Lower lobe of right lung (tissue), 2 donors: ENCODE data around the gene UCHL1. TPM values are rescaled to one million over a fixed set of nuclear protein-coding genes. Genes with fewer than 3 reads are reported as not detected.

Experiments used
- ATAC-seq, 2 donors: fragments of 200-7000 bp; cut with Tn5 transposase; one replicate each; pipeline ENCODE4 v1.9.1; 2020 to 2022; ENCODE audit warnings: mild to moderate bottlenecking in 2 of 2, moderate library complexity in 2 of 2
- DNase-seq: peaks from one replicate; pipeline ENCODE4 v3.0.0-alpha.2; 2020
- H3K27ac ChIP-seq: fragments of 200-600 bp; one replicate; pipeline ENCODE4 v1.8.0; 2022
- H3K27me3 ChIP-seq: fragments of 200-600 bp; one replicate; pipeline ENCODE4 v1.8.0; 2022; ENCODE audit warnings: low read depth
- H3K36me3 ChIP-seq: fragments of 200-600 bp; one replicate; pipeline ENCODE4 v1.8.0; 2022; ENCODE audit warnings: mild to moderate bottlenecking
- H3K4me1 ChIP-seq: fragments of 200-600 bp; one replicate; pipeline ENCODE4 v1.8.0; 2022
- H3K4me3 ChIP-seq: fragments of 200-600 bp; one replicate; pipeline ENCODE4 v1.8.0; 2022; ENCODE audit warnings: mild to moderate bottlenecking
- H3K9me3 ChIP-seq: fragments of 200-600 bp; one replicate; pipeline ENCODE4 v1.8.0; 2022
- intact Hi-C: fragments of 100-400 bp; cut with DNase I; formaldehyde crosslinking; loops from one replicate; pipeline ENCODE4 v1.11.0; 2022
- total RNA-seq: library from RNA; stranded (reverse); fragmentation: NEBNext Ultra II Directional; extraction: Animal tissue kit (Norgen Biotek cat#: 25700); gene quantifications from one replicate; pipeline ENCODE4 v1.2.1, GENCODE V29; 2021
- TF ChIP-seq, protein P1 (sequence below): fragments of 200-600 bp; IDR thresholded peaks from one replicate; pipeline ENCODE4 v1.8.0; 2022; ENCODE audit warnings: antibody characterized with exemption, mild to moderate bottlenecking
- donor health status: DM: no; HTN: yes; CAD: no; lungs with severe emphysema.

Gene UCHL1
- total RNA-seq, 1 donor from 2014 or later = 8.4 TPM

DNA sequence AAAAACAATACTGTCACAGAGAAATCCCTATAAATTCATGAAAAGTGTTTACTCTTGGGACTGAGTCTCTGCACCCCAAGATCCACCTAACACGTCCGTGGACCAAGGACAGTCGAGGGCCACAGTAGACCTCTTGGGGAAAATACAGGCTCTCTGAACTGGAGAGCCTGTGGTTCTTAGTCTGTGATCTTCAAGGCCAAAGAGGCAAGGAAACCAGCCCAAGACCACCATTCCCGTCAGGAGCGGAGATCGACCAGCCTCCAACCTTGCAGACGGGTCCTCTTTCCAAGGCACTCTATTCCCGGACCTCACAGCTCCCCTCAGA lies 40.8 kb upstream of the UCHL1 start:
- H3K27me3 ChIP-seq = no peaks in the 10 kb centered on the region
- no peak for ATAC-seq
- no peaks in the 10 kb centered on the region for H3K9me3 ChIP-seq
- H3K4me3 ChIP-seq = peak overlapping the region; percentile 59
- TF ChIP-seq, protein P1, sequence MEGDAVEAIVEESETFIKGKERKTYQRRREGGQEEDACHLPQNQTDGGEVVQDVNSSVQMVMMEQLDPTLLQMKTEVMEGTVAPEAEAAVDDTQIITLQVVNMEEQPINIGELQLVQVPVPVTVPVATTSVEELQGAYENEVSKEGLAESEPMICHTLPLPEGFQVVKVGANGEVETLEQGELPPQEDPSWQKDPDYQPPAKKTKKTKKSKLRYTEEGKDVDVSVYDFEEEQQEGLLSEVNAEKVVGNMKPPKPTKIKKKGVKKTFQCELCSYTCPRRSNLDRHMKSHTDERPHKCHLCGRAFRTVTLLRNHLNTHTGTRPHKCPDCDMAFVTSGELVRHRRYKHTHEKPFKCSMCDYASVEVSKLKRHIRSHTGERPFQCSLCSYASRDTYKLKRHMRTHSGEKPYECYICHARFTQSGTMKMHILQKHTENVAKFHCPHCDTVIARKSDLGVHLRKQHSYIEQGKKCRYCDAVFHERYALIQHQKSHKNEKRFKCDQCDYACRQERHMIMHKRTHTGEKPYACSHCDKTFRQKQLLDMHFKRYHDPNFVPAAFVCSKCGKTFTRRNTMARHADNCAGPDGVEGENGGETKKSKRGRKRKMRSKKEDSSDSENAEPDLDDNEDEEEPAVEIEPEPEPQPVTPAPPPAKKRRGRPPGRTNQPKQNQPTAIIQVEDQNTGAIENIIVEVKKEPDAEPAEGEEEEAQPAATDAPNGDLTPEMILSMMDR = no peak
- DNase-seq = no peak
- peaks cover 31% of the 10 kb centered on the region for H3K4me1 ChIP-seq
- H3K27ac ChIP-seq = peak overlapping the region; percentile 86
- intact Hi-C loops = loop anchor here (5.0 to 10.0 kb wide), 2 partner anchors 234 to 291 kb away; no protein-coding TSS in a partner anchor
- no peaks in the 10 kb centered on the region for H3K36me3 ChIP-seq

DNA sequence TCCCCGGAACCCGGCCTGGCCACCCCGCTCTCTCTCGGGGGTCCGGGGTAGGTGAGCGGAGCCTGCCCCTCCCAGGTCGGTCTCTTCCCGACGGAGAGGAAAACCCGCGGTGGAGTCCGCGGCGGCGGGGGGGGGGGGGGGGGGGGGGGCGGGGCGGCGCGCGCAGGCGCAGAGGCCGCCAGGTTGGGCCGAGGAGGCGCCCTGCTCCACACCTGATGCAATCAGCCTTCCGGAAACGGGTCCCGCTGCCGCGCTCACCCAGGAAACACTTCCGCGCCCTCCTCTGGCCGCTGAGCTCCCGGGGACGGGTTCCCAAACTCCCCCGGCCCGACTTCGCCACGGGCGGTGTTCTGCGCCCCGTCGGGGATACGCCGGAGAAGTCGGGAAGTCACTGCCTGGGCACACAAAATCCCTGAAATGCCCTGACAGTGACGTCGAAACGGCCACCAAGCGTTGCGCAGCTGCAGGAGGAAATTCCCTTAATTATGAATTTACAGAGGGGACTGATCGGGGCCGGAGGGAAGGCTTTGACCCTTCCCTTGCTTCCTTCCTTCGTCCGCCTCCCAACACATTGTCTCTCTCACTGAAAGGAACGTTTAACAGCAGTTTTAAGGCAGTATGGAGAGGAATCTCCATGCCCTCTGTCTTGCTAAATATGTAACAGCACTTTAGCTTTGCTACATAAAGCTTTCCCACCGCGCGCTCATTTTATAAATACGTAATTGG lies 40.3 kb upstream of the UCHL1 start:
- no peaks in the 10 kb centered on the region for H3K27me3 ChIP-seq
- intact Hi-C loops = loop anchor here (5.0 to 10.0 kb wide), 2 partner anchors 234 to 292 kb away; no protein-coding TSS in a partner anchor
- no peaks in the 10 kb centered on the region for H3K36me3 ChIP-seq
- no peaks in the 10 kb centered on the region for H3K9me3 ChIP-seq
- ATAC-seq = peak; percentile 73 to 74
- TF ChIP-seq, protein P1 = peak; percentile 19
- H3K27ac ChIP-seq = peak overlapping the region; percentile 86
- peak overlapping the region; percentile 59 for H3K4me3 ChIP-seq
- peak; percentile 89 for DNase-seq
- peaks cover 31% of the 10 kb centered on the region for H3K4me1 ChIP-seq

DNA sequence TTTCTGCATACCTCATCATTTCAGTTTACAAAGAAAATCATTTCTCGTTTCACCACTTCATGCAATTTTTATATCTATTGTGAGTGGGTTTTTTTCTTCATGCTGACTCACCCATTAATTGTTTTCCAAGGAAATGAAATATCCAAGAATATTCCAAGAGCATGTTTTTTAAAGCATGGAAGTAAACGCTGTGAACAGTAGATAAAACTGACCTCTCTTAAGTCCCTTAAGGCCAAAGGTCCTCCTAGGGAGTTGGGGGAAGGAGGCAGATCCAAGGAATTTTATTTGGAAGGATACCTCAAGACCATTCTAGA lies 39.8 kb upstream of the UCHL1 start:
- intact Hi-C loops = loop anchor here (5.0 to 10.0 kb wide), 2 partner anchors 235 to 292 kb away; no protein-coding TSS in a partner anchor
- H3K4me1 ChIP-seq = peaks cover 29% of the 10 kb centered on the region
- ATAC-seq = no peak
- no peaks in the 10 kb centered on the region for H3K27me3 ChIP-seq
- no peaks in the 10 kb centered on the region for H3K36me3 ChIP-seq
- TF ChIP-seq, protein P1 = no peak
- H3K9me3 ChIP-seq = no peaks in the 10 kb centered on the region
- peak overlapping the region; percentile 59 for H3K4me3 ChIP-seq
- DNase-seq = no peak
- H3K27ac ChIP-seq = peak overlapping the region; percentile 86

DNA sequence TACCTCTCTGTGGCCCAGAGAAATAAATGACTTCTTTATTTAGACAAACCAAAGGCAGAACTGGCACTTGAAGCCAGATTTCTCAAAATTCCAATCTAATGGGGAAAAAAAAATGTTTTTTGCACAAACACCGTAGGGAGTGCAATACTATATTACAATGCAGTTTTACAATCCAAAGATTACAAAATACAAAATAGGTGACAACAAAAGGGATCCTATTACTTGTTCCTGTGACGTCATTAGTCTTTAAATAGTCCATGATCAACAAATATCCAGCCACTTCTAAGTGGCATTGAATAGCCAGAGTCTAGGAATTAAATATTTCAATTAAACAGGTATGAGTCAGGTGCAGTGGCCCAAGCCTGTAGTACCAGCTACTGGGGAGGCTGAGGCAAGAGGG lies 39.4 kb upstream of the UCHL1 start:
- Histone ChIP-seq H3K9me3 (no peaks in the 10 kb centered on the region), H3K4me3 (no peak overlapping the region), H3K4me1 (peaks cover 25% of the 10 kb centered on the region), H3K27me3 (no peaks in the 10 kb centered on the region), H3K27ac (peak overlapping the region; percentile 86), H3K36me3 (no peaks in the 10 kb centered on the region)
- ATAC-seq (no peak), DNase-seq (no peak)
- TF ChIP-seq, protein P1 = no peak
- intact Hi-C loops = loop anchor here (5.0 to 10.0 kb wide), 2 partner anchors 235 to 293 kb away; no protein-coding TSS in a partner anchor

DNA sequence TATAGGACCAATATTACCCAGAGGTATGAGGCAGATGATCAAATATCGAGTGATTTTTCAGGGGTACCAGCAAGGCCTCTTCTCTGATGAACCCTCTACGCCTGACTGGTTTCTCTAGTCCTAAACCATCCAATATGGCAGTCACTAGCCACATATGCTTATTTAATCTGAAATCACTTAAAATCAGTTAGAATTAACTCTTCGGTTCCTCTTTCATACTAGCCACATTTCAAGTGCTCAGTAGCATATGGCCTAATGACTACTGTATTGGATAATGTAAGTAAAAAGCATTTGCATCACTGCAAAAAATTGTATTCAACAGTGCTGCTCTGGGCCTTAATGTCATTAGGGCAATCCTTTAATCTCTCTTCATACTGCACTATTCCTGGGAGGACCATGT lies 38.0 kb upstream of the UCHL1 start:
- Histone ChIP-seq H3K36me3 (no peaks in the 10 kb centered on the region), H3K27me3 (no peaks in the 10 kb centered on the region), H3K27ac (no peak overlapping the region), H3K4me3 (no peak overlapping the region), H3K4me1 (peaks cover 15% of the 10 kb centered on the region), H3K9me3 (no peaks in the 10 kb centered on the region)
- ATAC-seq (no peak), DNase-seq (no peak)
- intact Hi-C loops = loop anchor here (5.0 to 10.0 kb wide), 2 partner anchors 236 to 294 kb away; no protein-coding TSS in a partner anchor
- TF ChIP-seq, protein P1 = no peak
